GM12878 (cell line): ENCODE measurements around the gene PRKAR2B. TPM values are rescaled to one million over a fixed set of nuclear protein-coding genes. Genes with fewer than 3 reads are reported as not detected.

ENCODE experiments used
- ATAC-seq: fragments of 200-7000 bp; cut with Tn5 transposase; 3 replicates; pipeline ENCODE4 v1.9.1; 2020; ENCODE audit warnings: mild to moderate bottlenecking, moderate library complexity
- BruUV-seq: library from RNA; stranded (reverse); fragments of 400-500 nt; replicated peaks from 2 replicates; lab custom pipeline; 2021; lab: Mats Ljungman, UMichigan
- CTCF ChIA-PET: fragments of 300-600 bp; sonication (Branson Sonifier 250); formaldehyde crosslinking; extraction: SDS; loops from one replicate; lab custom pipeline; 2021; ENCODE audit warnings: inconsistent platforms; lab: Yijun Ruan, JAX
- POLR2A ChIA-PET: fragments of 350-600 bp; formaldehyde crosslinking; extraction: SDS; loops from one replicate; lab custom pipeline; 2021; ENCODE audit warnings: inconsistent platforms; lab: Charles Lee
- RAD21 ChIA-PET: fragments of 300-600 bp; sonication (Branson Sonifier 250); formaldehyde crosslinking; loops from one replicate; lab custom pipeline; 2023; ENCODE audit warnings: antibody characterized with exemption; ENCODE audit not compliant: unreplicated experiment; lab: Charles Lee
- SMC1A ChIA-PET: fragments of 300-600 bp; sonication (Branson Sonifier 250); formaldehyde crosslinking; loops from one replicate; lab custom pipeline; 2023; ENCODE audit not compliant: unreplicated experiment, uncharacterized antibody; lab: Charles Lee
- DNase-seq: peaks from one replicate; pipeline ENCODE4 v3.0.0-alpha.2; 2011; ENCODE audit warnings: low read depth, low spot score
- FAIRE-seq: peaks from 3 replicates; lab custom pipeline; 2011; peaks lifted over from hg19 to GRCh38; lab: Jason Lieb, UNC
- H2AFZ ChIP-seq: 2 replicates; pipeline ENCODE4 v1.6.0; 2011; ENCODE audit warnings: low read depth, low read length, control low read depth; ENCODE audit not compliant: control insufficient read depth
- H3K27ac ChIP-seq: 2 replicates; pipeline ENCODE4 v1.5.1; 2011; ENCODE audit warnings: control low read depth; ENCODE audit not compliant: control insufficient read depth, insufficient read depth
- H3K27me3 ChIP-seq, 2 experiments: replicated peaks in 1 of 2; 2 replicates each; pipeline versions ENCODE4 v1.6.0 to v1.6.1; 2011; ENCODE audit warnings: low read length in 1 of 2; ENCODE audit not compliant: control insufficient read depth in 2 of 2, insufficient read depth in 2 of 2
- H3K36me3 ChIP-seq, 2 experiments: 2 replicates each; pipeline ENCODE4 v1.5.1; 2011; ENCODE audit warnings: low read length in 1 of 2; ENCODE audit not compliant: control insufficient read depth in 2 of 2, insufficient read depth in 2 of 2
- H3K4me1 ChIP-seq: 2 replicates; pipeline ENCODE4 v1.6.1; 2011; ENCODE audit warnings: mild to moderate bottlenecking, low read length, moderate library complexity, mixed read lengths; ENCODE audit not compliant: control insufficient read depth, insufficient read depth
- H3K4me2 ChIP-seq: 2 replicates; pipeline ENCODE4 v1.6.0; 2011; ENCODE audit warnings: control low read depth; ENCODE audit not compliant: control insufficient read depth, insufficient read depth
- H3K4me3 ChIP-seq: fragments of 200-600 bp; sonication (generic); 2 replicates; pipeline ENCODE4 v1.5.1; 2016
- H3K79me2 ChIP-seq: 2 replicates; pipeline ENCODE4 v1.6.0; 2011; ENCODE audit warnings: low read length; ENCODE audit not compliant: control insufficient read depth, insufficient read depth
- H3K9ac ChIP-seq: 2 replicates; pipeline ENCODE4 v1.8.0; 2011; ENCODE audit warnings: low read length, control low read depth, mixed read lengths; ENCODE audit not compliant: control insufficient read depth, insufficient read depth
- H3K9me3 ChIP-seq: replicated peaks from 3 replicates; pipeline ENCODE4 v1.5.1; 2011; ENCODE audit warnings: mild to moderate bottlenecking, low read length; ENCODE audit not compliant: control insufficient read depth, insufficient read depth
- H4K20me1 ChIP-seq: 2 replicates; pipeline ENCODE4 v1.6.0; 2011; ENCODE audit not compliant: control insufficient read depth, insufficient read depth
- ATF2 ChIP-seq: IDR thresholded peaks from 2 replicates; pipeline ENCODE4 v1.6.1; 2012; ENCODE audit warnings: low read length, inconsistent platforms
- BMI1 ChIP-seq: fragments of 450-650 bp; IDR thresholded peaks from 2 replicates; pipeline ENCODE4 v1.6.1; 2016; ENCODE audit warnings: mild to moderate bottlenecking, moderate library complexity, borderline replicate concordance
- JUNB ChIP-seq: IDR thresholded peaks from 2 replicates; pipeline ENCODE4 v1.6.1; 2016; ENCODE audit warnings: antibody characterized with exemption, mild to moderate bottlenecking
- KAT2A ChIP-seq: conservative IDR thresholded peaks from 2 replicates; pipeline ENCODE4 v1.6.1; 2011; ENCODE audit warnings: low read depth, low read length; ENCODE audit not compliant: control insufficient read depth
- KLF5 ChIP-seq: fragments of 450-650 bp; IDR thresholded peaks from 2 replicates; pipeline ENCODE4 v1.6.1; 2014; ENCODE audit warnings: mild to moderate bottlenecking; ENCODE audit not compliant: partially characterized antibody
- NFYB ChIP-seq: IDR thresholded peaks from 2 replicates; pipeline ENCODE4 v1.6.1; 2011; ENCODE audit warnings: low read depth, mild to moderate bottlenecking, low read length, improper control_type of control experiment, moderate library complexity; ENCODE audit not compliant: insufficient read depth
- RAD21 ChIP-seq: IDR thresholded peaks from 2 replicates; pipeline ENCODE4 v1.6.1; 2011; ENCODE audit warnings: mild to moderate bottlenecking, low read depth, low read length, moderate library complexity; ENCODE audit not compliant: insufficient read depth
- SKIL ChIP-seq: fragments of 450-650 bp; IDR thresholded peaks from 2 replicates; pipeline ENCODE4 v1.6.1; 2017; ENCODE audit warnings: mild to moderate bottlenecking, low read depth, inconsistent platforms; ENCODE audit not compliant: poor library complexity, severe bottlenecking
- SRF ChIP-seq, 2 experiments: IDR thresholded peaks; 2 replicates each; pipeline ENCODE4 v1.6.1; 2011; ENCODE audit warnings: low read depth in 2 of 2, low read length in 2 of 2, mild to moderate bottlenecking in 1 of 2, moderate library complexity in 1 of 2
- ZNF274 ChIP-seq: IDR thresholded peaks from one replicate; pipeline ENCODE4 v1.8.0; 2011; ENCODE audit not compliant: insufficient read length, insufficient read depth
- ZNF622 ChIP-seq: fragments of 450-650 bp; IDR thresholded peaks from 2 replicates; pipeline ENCODE4 v1.6.1; 2017; ENCODE audit warnings: mild to moderate bottlenecking, inconsistent platforms
- WGBS: methylation state at CpG from one replicate; pipeline ENCODE4 v1.1.6; 2016; ENCODE audit warnings: low lambda C conversion rate; ENCODE audit not compliant: insufficient replicate concordance, insufficient coverage; ENCODE audit errors: missing lambda C conversion rate; 5-methylcytosine and 5-hydroxymethylcytosine counted together
- in situ Hi-C: fragments of 300-500 bp; cut with MboI; formaldehyde crosslinking; loops from 9 replicates; pipeline ENCODE4 v1.14.3; 2018; ENCODE audit warnings: mixed read lengths
- intact Hi-C: fragments of 100-400 bp; cut with micrococcal nuclease; formaldehyde crosslinking; loops from one replicate; pipeline ENCODE4 v1.14.2; 2022; ENCODE audit not compliant: unreplicated experiment
- polyA plus RNA-seq, 11 experiments: library from polyadenylated mRNA; depleted of rRNA in 4 of 11; unstranded in 6 of 11; stranded (reverse) in 5 of 11; fragments of >200 nt; fragmentation: Nextera tagmentation in 4 of 11; fragmentation: Illumina TruSeq in 1 of 11; extraction: Ambion mirVana in 4 of 11; extraction: Trizol in 1 of 11; gene quantifications; 1 replicate in 1 of 11; 2 replicates in 10 of 11; pipeline versions ENCODE4 v1.2.1 to v1.2.3, GENCODE V29; 2011 to 2016; ENCODE audit warnings: inconsistent platforms in 2 of 11, missing spikeins in 2 of 11, low read depth in 1 of 11
- total RNA-seq, 4 experiments: library from RNA; depleted of rRNA in 3 of 4; stranded (reverse); fragments of >200 nt in 3 of 4; fragmentation: Illumina TruSeq in 1 of 4; extraction: Trizol in 1 of 4; gene quantifications; 2 replicates each; pipeline versions ENCODE4 v1.2.1 to v1.2.3, GENCODE V29; 2013 to 2021

PRKAR2B gene
- total and polyA plus RNA-seq, 10 of the 15 experiments (the other 5 are each of a cell fraction or from before 2014, with no cell fraction given) = 0.01 to 0.18 (median 0.04) TPM; not detected in 4

- WGBS = 47% methylated on average over 2 of the region's 2 CpGs
- no TSS peak for BruUV-seq
Observed at GRCh38 chr7:107032050-107032449, 12.5 kb upstream of the PRKAR2B start.

More at GRCh38 chr7:107032050-107032449, 12.5 kb upstream of the PRKAR2B start:
- Histone ChIP-seq H3K36me3 (no peaks in the 10 kb centered on the region), H3K4me1 (no peaks in the 10 kb centered on the region), H4K20me1 (no peaks in the 10 kb centered on the region), H3K9ac (no peak overlapping the region), H3K27me3 (no peaks in the 10 kb centered on the region; a peak in 2 of 4 replicates), H2AFZ (no peak overlapping the region), H3K4me3 (no peak overlapping the region), H3K27ac (no peak overlapping the region)
- no peak for DNase-seq
- ChIA-PET RAD21 (no interaction called here), POLR2A (no interaction called here), SMC1A (interaction anchor here (0.7 kb wide), 1 partner anchor 132 kb away, joined by 3 read pairs; no protein-coding TSS in a partner anchor), CTCF (no interaction called here)
- intact Hi-C loops = no loop called here
- ATAC-seq = no peak
- no peak for TF ChIP-seq SKIL
- no peak for TF ChIP-seq KAT2A
- TF ChIP-seq ZNF622 = no peak
- TF ChIP-seq KLF5 = no peak
- no peak for TF ChIP-seq NFYB
- TF ChIP-seq BMI1 = no peak
- TF ChIP-seq JUNB = no peak
- TF ChIP-seq SRF (IDR thresholded peaks at IDR 0.05; ENCODE audit: low read depth in 2 of 2, low read length in 2 of 2) = no peak
- no peak for TF ChIP-seq ZNF274
- TF ChIP-seq ATF2 = no peak
- TF ChIP-seq RAD21 = no peak
- TF ChIP-seq, all 136 proteins: peak for 0
- Histone ChIP-seq H3K9me3 (no peaks in the 10 kb centered on the region; the same call in 2 of the 3 replicates), H3K4me2 (no peak overlapping the region), H3K79me2 (no peaks in the 10 kb centered on the region)
- in situ Hi-C loops = no loop called here
- FAIRE-seq = no peak
